ENCODE results near the gene TBXAS1.

GRCh38 chr7:140048989-140049338 lies 219.9 kb downstream of the TBXAS1 start:
- TF ChIP-seq, protein P1, sequence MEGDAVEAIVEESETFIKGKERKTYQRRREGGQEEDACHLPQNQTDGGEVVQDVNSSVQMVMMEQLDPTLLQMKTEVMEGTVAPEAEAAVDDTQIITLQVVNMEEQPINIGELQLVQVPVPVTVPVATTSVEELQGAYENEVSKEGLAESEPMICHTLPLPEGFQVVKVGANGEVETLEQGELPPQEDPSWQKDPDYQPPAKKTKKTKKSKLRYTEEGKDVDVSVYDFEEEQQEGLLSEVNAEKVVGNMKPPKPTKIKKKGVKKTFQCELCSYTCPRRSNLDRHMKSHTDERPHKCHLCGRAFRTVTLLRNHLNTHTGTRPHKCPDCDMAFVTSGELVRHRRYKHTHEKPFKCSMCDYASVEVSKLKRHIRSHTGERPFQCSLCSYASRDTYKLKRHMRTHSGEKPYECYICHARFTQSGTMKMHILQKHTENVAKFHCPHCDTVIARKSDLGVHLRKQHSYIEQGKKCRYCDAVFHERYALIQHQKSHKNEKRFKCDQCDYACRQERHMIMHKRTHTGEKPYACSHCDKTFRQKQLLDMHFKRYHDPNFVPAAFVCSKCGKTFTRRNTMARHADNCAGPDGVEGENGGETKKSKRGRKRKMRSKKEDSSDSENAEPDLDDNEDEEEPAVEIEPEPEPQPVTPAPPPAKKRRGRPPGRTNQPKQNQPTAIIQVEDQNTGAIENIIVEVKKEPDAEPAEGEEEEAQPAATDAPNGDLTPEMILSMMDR (IDR thresholded peaks at IDR 0.05) = no peak
- TF ChIP-seq ZNF532 (CRISPR knock-in tag; IDR thresholded peaks at IDR 0.05; ENCODE audit: borderline replicate concordance) = no peak

All from WTC11 (cell line).